ENCODE measurements around the gene CPB2.

Gene CPB2

DNA sequence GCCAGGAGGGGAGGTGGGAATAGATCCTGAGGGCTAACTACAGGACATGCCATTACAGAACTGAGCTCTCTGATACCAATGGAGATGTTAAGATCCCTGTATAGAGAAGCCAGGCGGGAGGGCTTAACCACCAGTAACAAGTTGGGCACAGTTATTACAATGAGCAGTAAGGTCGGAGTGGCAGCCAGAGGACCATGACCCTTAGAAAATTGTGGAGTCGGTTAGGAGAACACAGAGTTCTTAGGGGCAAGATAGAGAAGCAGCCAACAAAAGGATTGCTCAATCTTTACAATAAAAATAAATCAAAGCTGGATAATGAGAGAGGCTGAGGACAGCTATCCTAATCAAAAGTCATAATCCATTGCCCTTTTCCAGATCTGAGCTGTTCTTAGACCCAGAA, 10.4 kb downstream of the CPB2 start:
- no peak for DNase-seq

GRCh38 chr13:46088821-46089562, 15.8 kb downstream of the CPB2 start:
- no peak for DNase-seq

DNA sequence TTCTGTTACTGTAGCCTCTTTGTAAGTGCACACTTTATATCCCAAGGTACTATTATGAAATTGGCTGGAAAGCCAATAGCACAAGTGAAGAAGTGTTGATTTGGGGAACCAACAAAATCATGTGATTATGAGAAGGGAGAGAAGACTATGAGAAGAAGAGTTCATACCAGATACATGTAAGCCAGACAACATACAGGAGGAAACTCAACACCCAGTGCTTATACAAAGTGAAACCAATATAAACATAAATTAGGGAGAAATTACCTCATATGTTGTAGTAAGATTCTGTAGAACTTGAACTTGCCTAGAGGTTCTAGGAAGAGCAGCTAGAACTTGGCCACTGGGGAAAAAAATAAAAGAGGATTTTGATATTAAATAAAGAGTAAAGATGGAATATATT, 17.4 kb downstream of the CPB2 start:
- no peak for DNase-seq

DNA sequence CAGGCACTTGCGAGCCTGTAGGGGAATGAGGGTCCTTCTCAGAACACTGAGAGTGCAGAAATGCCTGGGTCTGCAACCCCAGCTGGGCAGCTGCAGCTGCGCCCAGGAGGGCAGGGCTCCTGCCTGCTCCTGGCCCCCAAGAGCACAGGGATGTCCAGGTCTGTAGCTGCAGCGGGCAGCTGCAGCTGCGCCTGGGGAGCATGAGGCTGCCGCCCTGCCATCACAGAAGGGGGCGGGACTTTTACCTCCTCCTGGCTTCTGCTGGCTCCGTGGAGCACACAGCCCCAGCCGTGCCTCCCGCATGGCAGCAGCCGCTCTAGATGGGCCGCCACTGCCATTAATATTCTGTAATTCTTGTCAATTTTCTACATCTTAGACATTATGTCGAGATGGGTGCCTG, 17.8 kb downstream of the CPB2 start:
- DNase-seq = no peak

DNA sequence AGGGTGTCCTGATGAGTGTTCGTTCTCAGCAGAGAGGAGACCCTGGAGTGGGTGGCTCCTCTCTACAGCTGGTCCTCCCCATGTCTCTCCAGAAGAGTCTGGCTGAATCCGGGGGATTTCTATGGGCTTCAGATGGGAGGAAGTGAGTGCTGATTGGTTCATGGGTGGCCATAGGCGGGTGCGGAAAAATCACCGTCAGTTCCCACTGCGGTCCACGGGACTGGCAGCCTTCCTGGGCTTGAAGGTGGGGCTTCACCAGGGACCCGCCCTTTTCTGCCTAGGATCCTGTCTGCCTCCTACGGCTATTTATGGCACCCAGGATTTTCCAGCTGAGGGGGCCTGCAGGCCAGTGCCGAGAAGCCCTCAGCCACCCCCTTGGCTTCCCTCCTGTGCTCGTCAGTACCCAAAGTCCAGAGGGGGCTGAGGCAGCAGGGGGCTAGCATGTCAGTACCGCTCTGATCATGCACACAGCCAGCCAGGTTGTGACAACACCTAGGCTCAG, 18.4 kb downstream of the CPB2 start:
- DNase-seq = no peak

- DNase-seq = no peak
These were observed 19.1 kb downstream of the CPB2 start for GRCh38 chr13:46085737-46086136.

DNA sequence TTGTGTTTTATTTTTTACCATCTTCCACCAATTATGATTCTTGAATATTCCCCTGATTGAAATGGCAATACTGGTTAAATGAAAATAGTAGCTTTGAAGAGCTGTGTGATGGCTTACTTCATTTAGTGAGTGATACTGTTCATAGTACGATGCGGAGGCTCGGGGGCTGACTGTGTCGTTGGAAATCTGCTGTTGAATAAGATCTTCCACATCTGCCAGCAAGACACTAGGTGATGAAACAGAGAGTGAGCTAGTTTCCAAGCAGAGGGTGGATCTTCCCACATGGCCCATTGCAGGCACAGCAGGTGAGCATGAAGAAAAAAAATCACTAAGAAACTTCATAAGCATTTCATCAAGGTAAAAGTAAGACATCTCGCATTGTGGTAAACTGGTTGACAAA, 22.5 kb downstream of the CPB2 start:
- no peak for DNase-seq

GRCh38 chr13:46079770-46080169, 25.1 kb downstream of the CPB2 start:
- no peak for DNase-seq

DNA sequence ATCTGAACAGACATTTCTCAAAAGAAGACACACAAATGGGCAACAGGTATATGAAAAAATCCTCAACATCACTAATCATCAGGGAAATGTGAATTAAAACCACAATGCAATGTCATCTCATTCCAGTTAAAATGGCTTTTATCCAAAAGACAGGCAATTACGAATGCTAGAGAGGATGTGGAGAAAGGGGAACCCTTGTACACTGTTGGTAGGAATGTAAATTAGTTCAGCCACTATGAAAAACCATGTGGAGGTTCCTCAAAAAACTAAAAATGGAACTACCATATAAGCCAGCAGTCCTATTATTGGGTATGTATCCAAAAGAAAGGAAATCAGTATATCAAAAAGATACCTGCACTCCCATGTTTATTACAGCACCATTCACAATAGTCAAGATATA, 27.6 kb downstream of the CPB2 start:
- DNase-seq = no peak

GRCh38 chr13:46076827-46077226, 28.0 kb downstream of the CPB2 start:
- DNase-seq = no peak

DNA sequence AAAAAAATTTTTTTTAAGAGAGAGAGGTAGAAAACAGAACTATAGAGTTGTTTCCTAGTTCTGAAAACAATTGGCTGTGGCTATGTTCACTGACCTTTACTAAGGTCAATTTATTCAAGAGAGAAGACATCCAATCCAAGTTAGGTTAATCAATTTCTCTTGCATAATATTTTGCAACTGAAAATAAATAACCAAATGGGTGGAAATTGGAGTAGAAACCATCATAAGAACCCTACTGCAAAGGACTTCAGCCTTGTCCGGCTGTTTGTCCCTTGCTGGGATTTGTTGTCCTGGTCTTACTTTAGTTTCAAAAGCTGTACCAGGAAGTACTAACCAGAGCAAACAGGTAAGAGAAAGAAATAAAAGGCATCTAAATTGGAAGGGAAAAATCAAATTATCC, 29.0 kb downstream of the CPB2 start:
- DNase-seq = no peak

DNA sequence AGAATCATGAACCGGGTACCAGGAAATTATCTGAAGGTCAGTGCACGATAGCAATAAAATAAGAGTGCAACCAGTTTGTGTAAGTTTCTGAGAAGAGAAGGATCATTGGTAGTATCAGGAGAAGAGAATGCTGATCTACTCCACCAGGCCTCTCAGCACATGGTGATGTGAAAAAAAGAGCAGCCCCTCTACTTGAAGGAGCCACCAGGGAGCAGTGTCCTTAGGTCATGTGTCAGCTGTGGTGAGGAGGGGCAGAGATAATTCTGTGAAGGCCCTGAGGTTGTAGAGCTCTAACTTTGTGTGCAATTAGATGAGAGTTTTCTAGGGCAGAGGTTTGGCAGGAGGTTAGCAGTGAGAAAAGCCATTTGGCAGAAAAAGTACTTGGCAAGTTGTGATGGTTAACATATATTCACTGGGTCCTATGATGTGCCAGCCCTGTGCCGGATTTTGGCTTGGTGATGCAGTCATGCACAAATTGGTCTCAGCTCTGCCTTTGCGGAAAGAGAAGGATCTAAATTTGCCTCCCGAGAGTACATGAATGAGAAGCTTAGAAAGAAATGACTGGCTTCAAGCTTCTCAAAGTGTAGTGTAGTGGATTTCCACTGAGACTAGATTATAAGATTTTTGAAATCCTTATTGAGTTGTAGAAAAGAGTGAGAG, 33.1 kb downstream of the CPB2 start:
- no peak for DNase-seq

DNA sequence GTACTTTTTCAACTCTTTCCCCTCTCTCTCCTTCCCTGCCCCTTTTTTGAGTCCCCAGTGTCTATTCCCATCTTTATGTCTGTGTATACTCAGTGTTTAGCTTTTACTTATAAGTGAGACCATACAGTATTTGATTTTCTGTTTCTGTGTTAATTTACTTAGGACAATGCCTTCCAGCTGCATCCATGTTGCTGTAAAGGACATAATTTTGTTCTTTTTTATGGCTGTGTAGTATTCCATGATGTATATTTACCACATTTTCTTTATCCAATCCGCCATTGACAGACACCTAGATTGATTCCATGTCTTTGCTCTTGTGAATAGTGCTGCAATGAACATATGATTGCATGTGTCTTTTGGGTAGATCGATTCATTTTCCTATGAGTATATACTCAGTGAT, 41.5 kb downstream of the CPB2 start:
- DNase-seq = no peak

GRCh38 chr13:46062185-46062584, 42.6 kb downstream of the CPB2 start:
- DNase-seq = no peak

DNA sequence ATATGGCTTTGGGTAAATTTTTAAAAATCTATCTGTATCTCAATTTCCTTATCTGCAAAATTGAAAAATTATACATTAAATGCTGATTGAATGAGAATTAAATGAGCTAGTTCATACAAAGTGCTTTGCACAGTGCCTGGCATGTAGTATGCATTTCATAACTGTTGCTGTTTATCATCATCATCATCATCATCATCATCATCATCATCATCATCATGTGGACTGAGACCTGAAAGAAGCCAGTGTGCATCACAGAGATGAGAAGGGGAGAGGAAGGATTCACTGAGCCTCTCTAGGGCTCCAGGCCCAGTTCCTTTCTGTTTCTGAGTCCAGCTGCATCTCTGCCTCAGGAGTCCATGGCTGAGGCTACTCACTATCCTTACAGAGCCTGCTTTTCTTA, 45.4 kb downstream of the CPB2 start:
- DNase-seq = no peak

- DNase-seq = no peak
These were observed 46.6 kb downstream of the CPB2 start for GRCh38 chr13:46058268-46058667.

GRCh38 chr13:46057256-46058015, 47.4 kb downstream of the CPB2 start:
- DNase-seq = no peak

- no peak for DNase-seq
These were observed 51.4 kb downstream of the CPB2 start for GRCh38 chr13:46053162-46054012.

GRCh38 chr13:46052319-46053161, 52.3 kb downstream of the CPB2 start, which contains the start of gene ZC3H13:
ZC3H13 (minus strand) TSS chr13:46052746; CDS start chr13:46045507, 7,239 bp downstream.
- DNase-seq = peak; percentile 49

DNA sequence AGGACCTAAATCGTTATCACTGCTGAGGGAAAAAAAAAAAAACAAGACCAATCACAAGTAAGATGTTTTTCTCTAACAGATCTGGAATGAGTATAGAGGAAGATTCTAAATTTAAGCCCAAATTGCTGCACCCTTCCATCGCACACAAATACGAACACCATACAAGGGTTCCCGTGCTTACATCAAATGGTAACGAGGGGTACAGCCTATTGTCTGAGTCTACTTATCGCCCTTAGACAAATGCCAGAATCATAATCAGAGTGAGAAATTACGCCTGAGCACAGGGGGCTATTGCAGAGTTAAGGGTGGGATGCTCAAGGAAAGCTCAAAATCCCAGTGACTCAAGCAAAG, 52.9 kb downstream of the CPB2 start:
- no peak for DNase-seq

GRCh38 chr13:46050771-46051170, 54.1 kb downstream of the CPB2 start:
- no peak for DNase-seq

GRCh38 chr13:46045424-46045823, 59.4 kb downstream of the CPB2 start:
- no peak for DNase-seq

Data from NCI-H510A (cell line).